Liver (tissue), 9 donors: ENCODE results near the gene PPP1R14D. TPM values are rescaled to one million over a fixed set of nuclear protein-coding genes. Genes with fewer than 3 reads are reported as not detected.

Experiments used
- DNase-seq: peaks from one replicate; pipeline ENCODE4 v3.0.0-alpha.2; 2017; ENCODE audit warnings: low spot score
- H3K27ac ChIP-seq, 2 donors: one replicate each; pipeline ENCODE4 v1.7.0; 2013; ENCODE audit warnings: inconsistent platforms in 2 of 2, low read length in 2 of 2, control low read depth in 1 of 2, low read depth in 1 of 2, mild to moderate bottlenecking in 1 of 2
- H3K27me3 ChIP-seq, 4 donors: one replicate each; pipeline versions ENCODE4 v1.6.1 to v1.7.0; 2013; ENCODE audit warnings: low read length in 3 of 4, inconsistent platforms in 1 of 4, mild to moderate bottlenecking in 1 of 4, moderate library complexity in 1 of 4; ENCODE audit not compliant: control insufficient read depth in 4 of 4, insufficient read depth in 4 of 4
- H3K36me3 ChIP-seq, 4 donors: one replicate each; pipeline versions ENCODE4 v1.6.1 to v1.7.0; 2013; ENCODE audit warnings: low read length in 3 of 4, mild to moderate bottlenecking in 3 of 4, low read depth in 1 of 4, moderate library complexity in 1 of 4; ENCODE audit not compliant: control insufficient read depth in 4 of 4, insufficient read depth in 3 of 4
- H3K4me1 ChIP-seq, 4 donors: one replicate each; pipeline versions ENCODE4 v1.6.1 to v1.7.0; 2013; ENCODE audit warnings: low read length in 3 of 4, mild to moderate bottlenecking in 3 of 4, moderate library complexity in 1 of 4; ENCODE audit not compliant: control insufficient read depth in 4 of 4, insufficient read depth in 4 of 4
- H3K4me3 ChIP-seq, 3 donors: one replicate each; pipeline versions ENCODE4 v1.6.1 to v1.7.0; 2013; ENCODE audit warnings: low read length in 3 of 3, control low read depth in 1 of 3, low read depth in 1 of 3, mild to moderate bottlenecking in 1 of 3
- H3K9ac ChIP-seq, 2 donors: one replicate each; pipeline ENCODE4 v1.7.0; 2013; ENCODE audit warnings: low read length in 2 of 2, mild to moderate bottlenecking in 2 of 2, moderate library complexity in 2 of 2, control low read depth in 1 of 2, low read depth in 1 of 2
- H3K9me3 ChIP-seq, 4 donors: one replicate each; pipeline versions ENCODE4 v1.6.1 to v1.7.0; 2013; ENCODE audit warnings: low read length in 3 of 4; ENCODE audit not compliant: control insufficient read depth in 4 of 4
- FOXA1 ChIP-seq: IDR thresholded peaks from 2 replicates; pipeline ENCODE4 v1.6.1; 2016; ENCODE audit warnings: antibody characterized with exemption
- FOXA2 ChIP-seq: IDR thresholded peaks from 2 replicates; pipeline ENCODE4 v1.6.1; 2016; ENCODE audit warnings: antibody characterized with exemption
- JUND ChIP-seq, 2 donors: IDR thresholded peaks; 2 replicates each; pipeline ENCODE4 v1.6.1; 2016; ENCODE audit warnings: antibody characterized with exemption in 2 of 2
- RAD21 ChIP-seq, 2 donors: IDR thresholded peaks; 2 replicates each; pipeline ENCODE4 v1.6.1; 2016; ENCODE audit warnings: antibody characterized with exemption in 2 of 2, mild to moderate bottlenecking in 2 of 2
- WGBS: extraction: QIAGEN DNeasy Blood & Tissue Kit; methylation state at CpG from one replicate; pipeline ENCODE4 v1.1.7; 2013; 5-methylcytosine and 5-hydroxymethylcytosine counted together
- polyA plus RNA-seq, 2 donors: library from polyadenylated mRNA; stranded (reverse) in 1 of 2; unstranded in 1 of 2; fragments of 200-250 nt in 1 of 2; fragments of >200 nt in 1 of 2; fragmentation: Nextera tagmentation in 1 of 2; extraction: Ambion mirVana in 1 of 2; gene quantifications; one replicate each; pipeline versions ENCODE4 v1.2.1 to v1.2.3, GENCODE V29; 2013 to 2015
- total RNA-seq, 2 donors: library from RNA; depleted of rRNA; stranded (reverse); fragments of >200 nt; gene quantifications; one replicate each; pipeline ENCODE4 v1.2.3, GENCODE V29; 2014
- TF ChIP-seq, protein P1 (sequence below): IDR thresholded peaks from 2 replicates; pipeline ENCODE4 v1.6.1; 2016; ENCODE audit warnings: antibody characterized with exemption
- TF ChIP-seq, protein P2 (sequence below): fragments of 150-350 bp; IDR thresholded peaks from 2 replicates; pipeline ENCODE4 v1.5.1; 2017; ENCODE audit warnings: improper control_type of control experiment, low read depth, low read length; ENCODE audit not compliant: missing input control
- TF ChIP-seq, protein P3 (sequence below): IDR thresholded peaks from 2 replicates; pipeline ENCODE4 v1.6.1; 2016; ENCODE audit warnings: antibody characterized with exemption
- TF ChIP-seq, protein P4 (sequence below): IDR thresholded peaks from 2 replicates; pipeline ENCODE4 v1.6.1; 2016; ENCODE audit warnings: antibody characterized with exemption, mild to moderate bottlenecking
- TF ChIP-seq, protein P5 (sequence below): IDR thresholded peaks from 2 replicates; pipeline ENCODE4 v1.6.1; 2016; ENCODE audit warnings: antibody characterized with exemption
- donor health status: healthy.
- donor health status: healthy.
- donor health status: healthy.
- donor health status: healthy.
- donor health status: healthy.

PPP1R14D gene
- total and polyA plus RNA-seq, 4 donors: not detected

DNA sequence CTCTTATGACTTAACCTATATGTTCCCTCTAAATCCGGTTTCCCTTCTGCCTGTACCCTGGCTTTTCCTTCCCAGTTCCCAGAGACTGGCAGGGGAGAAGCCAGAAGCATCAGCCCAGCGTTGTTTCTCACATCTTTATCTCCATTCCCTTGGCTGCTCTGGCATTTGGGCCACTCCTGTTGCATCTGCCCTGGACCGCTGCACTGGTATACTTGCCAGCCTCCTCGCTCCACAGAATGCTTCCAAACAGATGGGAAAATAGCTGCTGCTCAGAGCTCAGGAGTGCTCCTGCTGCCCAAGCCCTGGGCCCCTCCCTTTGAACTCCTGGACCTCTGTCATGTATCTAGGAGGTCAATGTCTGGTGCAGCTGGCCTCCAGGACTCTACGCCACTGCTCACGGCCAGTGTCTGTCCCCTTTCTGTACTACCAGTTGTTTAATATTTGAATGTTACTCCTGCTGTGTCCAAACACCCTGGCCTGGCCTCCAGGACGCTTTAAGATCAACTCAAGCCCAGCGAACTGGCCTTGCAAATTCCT, 22.1 kb upstream of the PPP1R14D start:
- peaks cover 0 to under 1% (median 0%) of the 10 kb centered on the region in 4 donors for H3K27me3 ChIP-seq
- no peaks in the 10 kb centered on the region for H3K36me3 ChIP-seq
- H3K9me3 ChIP-seq: no peaks in the 10 kb centered on the region
- H3K9ac ChIP-seq: no peak overlapping the region
- no peak overlapping the region for H3K4me3 ChIP-seq
- peaks cover 0 to 5% (median 0%) of the 10 kb centered on the region in 4 donors for H3K4me1 ChIP-seq
- no peak for TF ChIP-seq FOXA2
- TF ChIP-seq RAD21 (IDR thresholded peaks at IDR 0.05): no peak
- TF ChIP-seq, protein P1, sequence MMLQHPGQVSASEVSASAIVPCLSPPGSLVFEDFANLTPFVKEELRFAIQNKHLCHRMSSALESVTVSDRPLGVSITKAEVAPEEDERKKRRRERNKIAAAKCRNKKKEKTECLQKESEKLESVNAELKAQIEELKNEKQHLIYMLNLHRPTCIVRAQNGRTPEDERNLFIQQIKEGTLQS: no peak
- no peak for DNase-seq
- H3K27ac ChIP-seq: no peak overlapping the region
- WGBS: 84% methylated on average over 8 of the region's 8 CpGs

DNA sequence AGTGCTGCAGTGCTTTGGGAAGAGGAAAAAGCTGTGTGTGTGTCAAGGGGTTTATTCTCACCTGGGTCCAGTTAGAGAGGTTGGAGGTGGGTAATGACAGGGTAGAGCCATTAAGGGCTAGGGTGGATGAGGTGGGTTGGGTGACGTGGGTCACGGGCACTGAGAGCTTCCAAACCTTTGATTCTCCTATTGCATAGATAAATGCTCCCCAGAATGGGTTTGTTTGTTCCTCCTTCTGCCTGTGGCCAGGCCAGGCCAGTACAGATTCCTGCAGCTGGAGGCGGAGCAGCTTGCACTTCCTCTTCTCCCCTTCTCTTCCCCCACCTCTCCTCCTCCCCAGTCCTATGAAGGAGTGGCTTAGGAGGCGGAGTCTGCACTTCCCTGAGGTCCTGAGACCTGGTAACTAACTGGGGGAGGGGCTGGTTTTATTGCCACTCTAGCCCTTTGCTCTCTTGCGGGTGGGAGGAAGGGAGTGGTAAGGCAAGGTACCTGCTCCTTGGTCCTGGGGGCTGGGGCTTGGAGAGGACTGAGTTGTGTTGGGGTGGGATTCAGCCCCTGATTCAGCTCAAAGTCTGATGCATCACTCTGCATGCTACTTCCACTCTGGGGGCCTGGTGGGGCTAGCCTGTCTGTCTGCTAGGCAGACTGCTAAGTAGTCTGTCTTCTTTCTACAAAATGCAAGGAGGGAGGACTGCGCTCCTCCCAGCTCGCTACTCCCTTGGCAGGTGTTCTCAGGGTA, 18.9 kb upstream of the PPP1R14D start:
- no peak overlapping the region for H3K4me3 ChIP-seq
- peaks cover 0 to 2% (median 1%) of the 10 kb centered on the region in 4 donors for H3K27me3 ChIP-seq
- H3K27ac ChIP-seq: no peak overlapping the region
- no peak for DNase-seq
- no peaks in the 10 kb centered on the region for H3K9me3 ChIP-seq
- no peak overlapping the region for H3K9ac ChIP-seq
- WGBS: 80% methylated on average over 7 of the region's 7 CpGs
- H3K36me3 ChIP-seq: no peaks in the 10 kb centered on the region
- H3K4me1 ChIP-seq: peaks cover 8 to 20% (median 10%) of the 10 kb centered on the region in 4 donors
- TF ChIP-seq, protein P2, sequence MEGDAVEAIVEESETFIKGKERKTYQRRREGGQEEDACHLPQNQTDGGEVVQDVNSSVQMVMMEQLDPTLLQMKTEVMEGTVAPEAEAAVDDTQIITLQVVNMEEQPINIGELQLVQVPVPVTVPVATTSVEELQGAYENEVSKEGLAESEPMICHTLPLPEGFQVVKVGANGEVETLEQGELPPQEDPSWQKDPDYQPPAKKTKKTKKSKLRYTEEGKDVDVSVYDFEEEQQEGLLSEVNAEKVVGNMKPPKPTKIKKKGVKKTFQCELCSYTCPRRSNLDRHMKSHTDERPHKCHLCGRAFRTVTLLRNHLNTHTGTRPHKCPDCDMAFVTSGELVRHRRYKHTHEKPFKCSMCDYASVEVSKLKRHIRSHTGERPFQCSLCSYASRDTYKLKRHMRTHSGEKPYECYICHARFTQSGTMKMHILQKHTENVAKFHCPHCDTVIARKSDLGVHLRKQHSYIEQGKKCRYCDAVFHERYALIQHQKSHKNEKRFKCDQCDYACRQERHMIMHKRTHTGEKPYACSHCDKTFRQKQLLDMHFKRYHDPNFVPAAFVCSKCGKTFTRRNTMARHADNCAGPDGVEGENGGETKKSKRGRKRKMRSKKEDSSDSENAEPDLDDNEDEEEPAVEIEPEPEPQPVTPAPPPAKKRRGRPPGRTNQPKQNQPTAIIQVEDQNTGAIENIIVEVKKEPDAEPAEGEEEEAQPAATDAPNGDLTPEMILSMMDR: peak; percentile 10
- TF ChIP-seq JUND (IDR thresholded peaks at IDR 0.05): no peak

DNA sequence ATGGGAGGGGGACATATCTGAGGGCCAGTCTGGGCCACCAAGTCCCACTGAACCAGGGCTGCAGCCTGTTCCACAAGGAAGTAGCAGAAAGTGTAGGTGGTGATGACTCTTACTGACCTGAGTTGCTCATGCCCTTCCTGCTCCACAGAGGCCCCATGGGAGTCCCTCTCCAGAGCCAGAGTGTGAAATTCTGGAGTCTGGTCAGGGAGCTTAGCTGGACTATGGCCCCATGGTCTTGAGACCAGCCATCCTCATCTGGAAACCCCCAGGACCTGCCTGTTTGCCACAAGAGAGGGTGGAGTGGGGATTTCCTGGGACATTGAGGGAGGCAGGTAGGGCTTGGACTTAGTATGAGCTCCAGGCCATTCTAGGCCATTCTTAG, 18.3 kb upstream of the PPP1R14D start:
- no peak for DNase-seq
- TF ChIP-seq, protein P3, sequence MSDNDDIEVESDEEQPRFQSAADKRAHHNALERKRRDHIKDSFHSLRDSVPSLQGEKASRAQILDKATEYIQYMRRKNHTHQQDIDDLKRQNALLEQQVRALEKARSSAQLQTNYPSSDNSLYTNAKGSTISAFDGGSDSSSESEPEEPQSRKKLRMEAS: no peak
- TF ChIP-seq, protein P1: no peak
- TF ChIP-seq, protein P4, sequence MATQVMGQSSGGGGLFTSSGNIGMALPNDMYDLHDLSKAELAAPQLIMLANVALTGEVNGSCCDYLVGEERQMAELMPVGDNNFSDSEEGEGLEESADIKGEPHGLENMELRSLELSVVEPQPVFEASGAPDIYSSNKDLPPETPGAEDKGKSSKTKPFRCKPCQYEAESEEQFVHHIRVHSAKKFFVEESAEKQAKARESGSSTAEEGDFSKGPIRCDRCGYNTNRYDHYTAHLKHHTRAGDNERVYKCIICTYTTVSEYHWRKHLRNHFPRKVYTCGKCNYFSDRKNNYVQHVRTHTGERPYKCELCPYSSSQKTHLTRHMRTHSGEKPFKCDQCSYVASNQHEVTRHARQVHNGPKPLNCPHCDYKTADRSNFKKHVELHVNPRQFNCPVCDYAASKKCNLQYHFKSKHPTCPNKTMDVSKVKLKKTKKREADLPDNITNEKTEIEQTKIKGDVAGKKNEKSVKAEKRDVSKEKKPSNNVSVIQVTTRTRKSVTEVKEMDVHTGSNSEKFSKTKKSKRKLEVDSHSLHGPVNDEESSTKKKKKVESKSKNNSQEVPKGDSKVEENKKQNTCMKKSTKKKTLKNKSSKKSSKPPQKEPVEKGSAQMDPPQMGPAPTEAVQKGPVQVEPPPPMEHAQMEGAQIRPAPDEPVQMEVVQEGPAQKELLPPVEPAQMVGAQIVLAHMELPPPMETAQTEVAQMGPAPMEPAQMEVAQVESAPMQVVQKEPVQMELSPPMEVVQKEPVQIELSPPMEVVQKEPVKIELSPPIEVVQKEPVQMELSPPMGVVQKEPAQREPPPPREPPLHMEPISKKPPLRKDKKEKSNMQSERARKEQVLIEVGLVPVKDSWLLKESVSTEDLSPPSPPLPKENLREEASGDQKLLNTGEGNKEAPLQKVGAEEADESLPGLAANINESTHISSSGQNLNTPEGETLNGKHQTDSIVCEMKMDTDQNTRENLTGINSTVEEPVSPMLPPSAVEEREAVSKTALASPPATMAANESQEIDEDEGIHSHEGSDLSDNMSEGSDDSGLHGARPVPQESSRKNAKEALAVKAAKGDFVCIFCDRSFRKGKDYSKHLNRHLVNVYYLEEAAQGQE: no peak
- TF ChIP-seq, protein P5, sequence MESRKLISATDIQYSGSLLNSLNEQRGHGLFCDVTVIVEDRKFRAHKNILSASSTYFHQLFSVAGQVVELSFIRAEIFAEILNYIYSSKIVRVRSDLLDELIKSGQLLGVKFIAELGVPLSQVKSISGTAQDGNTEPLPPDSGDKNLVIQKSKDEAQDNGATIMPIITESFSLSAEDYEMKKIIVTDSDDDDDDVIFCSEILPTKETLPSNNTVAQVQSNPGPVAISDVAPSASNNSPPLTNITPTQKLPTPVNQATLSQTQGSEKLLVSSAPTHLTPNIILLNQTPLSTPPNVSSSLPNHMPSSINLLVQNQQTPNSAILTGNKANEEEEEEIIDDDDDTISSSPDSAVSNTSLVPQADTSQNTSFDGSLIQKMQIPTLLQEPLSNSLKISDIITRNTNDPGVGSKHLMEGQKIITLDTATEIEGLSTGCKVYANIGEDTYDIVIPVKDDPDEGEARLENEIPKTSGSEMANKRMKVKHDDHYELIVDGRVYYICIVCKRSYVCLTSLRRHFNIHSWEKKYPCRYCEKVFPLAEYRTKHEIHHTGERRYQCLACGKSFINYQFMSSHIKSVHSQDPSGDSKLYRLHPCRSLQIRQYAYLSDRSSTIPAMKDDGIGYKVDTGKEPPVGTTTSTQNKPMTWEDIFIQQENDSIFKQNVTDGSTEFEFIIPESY: no peak
- TF ChIP-seq FOXA1: no peak
- H3K36me3 ChIP-seq: no peaks in the 10 kb centered on the region
- H3K9me3 ChIP-seq: no peaks in the 10 kb centered on the region
- peaks cover 0 to 2% (median 1%) of the 10 kb centered on the region in 4 donors for H3K27me3 ChIP-seq
- H3K9ac ChIP-seq: no peak overlapping the region
- H3K27ac ChIP-seq: peak overlapping the region in 1 of 2 donors; percentile 18
- H3K4me1 ChIP-seq: peaks cover 8 to 20% (median 10%) of the 10 kb centered on the region in 4 donors
- H3K4me3 ChIP-seq: no peak overlapping the region
